Heart right ventricle (tissue), 16 donors: ENCODE measurements around the gene ZNF341. TPM values are rescaled to one million over a fixed set of nuclear protein-coding genes. Genes with fewer than 3 reads are reported as not detected.
A peak's percentile ranks its signal among the peaks of the same experiment; 100 is the strongest.

Source experiments
- ATAC-seq, 8 donors: fragments of 200-7000 bp; cut with Tn5 transposase; one replicate each; pipeline ENCODE4 v1.9.1; 2020; ENCODE audit warnings: mild to moderate bottlenecking in 8 of 8, moderate library complexity in 8 of 8, moderate number of reproducible peaks in 1 of 8
- DNase-seq, 2 donors: peaks; one replicate each; pipeline ENCODE4 v3.0.0-alpha.2; 2020
- H3K27ac ChIP-seq, 10 donors: fragments of 200-600 bp; sonication (generic) in 2 of 10; one replicate each; pipeline versions ENCODE4 v1.5.0 to v1.8.0; 2020 to 2022; ENCODE audit warnings: mild to moderate bottlenecking in 3 of 10
- H3K27me3 ChIP-seq, 7 donors: fragments of 200-600 bp; one replicate each; pipeline ENCODE4 v1.8.0; 2021 to 2022; ENCODE audit warnings: mild to moderate bottlenecking in 2 of 7
- H3K36me3 ChIP-seq, 9 donors: fragments of 200-600 bp; sonication (generic) in 1 of 9; one replicate each; pipeline versions ENCODE4 v1.5.0 to v1.8.0; 2020 to 2022; ENCODE audit warnings: mild to moderate bottlenecking in 2 of 9
- H3K4me1 ChIP-seq, 9 donors: fragments of 200-600 bp; sonication (generic) in 1 of 9; one replicate each; pipeline versions ENCODE4 v1.5.0 to v1.8.0; 2020 to 2022; ENCODE audit warnings: mild to moderate bottlenecking in 4 of 9
- H3K4me3 ChIP-seq, 10 donors: fragments of 200-600 bp; sonication (generic) in 2 of 10; one replicate each; pipeline versions ENCODE4 v1.5.0 to v1.8.0; 2020 to 2022; ENCODE audit warnings: mild to moderate bottlenecking in 7 of 10, moderate library complexity in 2 of 10
- H3K9me3 ChIP-seq, 11 donors: fragments of 200-600 bp in 10 of 11; sonication (generic) in 2 of 11; one replicate each; pipeline versions ENCODE4 v1.5.0 to v1.8.0; 2013 to 2022; ENCODE audit warnings: mild to moderate bottlenecking in 2 of 11, control low read depth in 1 of 11, moderate library complexity in 1 of 11
- WGBS, 2 donors: extraction: QIAGEN DNeasy Blood & Tissue Kit; methylation state at CpG; one replicate each; pipeline ENCODE4 v1.1.7; 2013; ENCODE audit warnings: inconsistent platforms in 1 of 2; 5-methylcytosine and 5-hydroxymethylcytosine counted together
- intact Hi-C, 10 donors: fragments of 100-400 bp; cut with DNase I; formaldehyde crosslinking; loops; one replicate each; pipeline versions ENCODE4 v1.11.1 to v1.14.2; 2022
- polyA plus RNA-seq, 2 donors: library from polyadenylated mRNA; stranded (reverse); fragments of 200-250 nt; gene quantifications; one replicate each; pipeline ENCODE4 v1.2.3, GENCODE V29; 2013
- total RNA-seq, 10 donors: library from RNA; stranded (reverse); fragmentation: NEBNext Ultra II Directional in 3 of 10; extraction: Animal tissue kit (Norgen Biotek cat#: 25700) in 3 of 10; gene quantifications; one replicate each; pipeline versions ENCODE4 v1.2.1 to v1.2.4, GENCODE V29; 2021 to 2023
- TF ChIP-seq, protein P1 (sequence below), 9 donors: fragments of 200-600 bp; sonication (generic) in 2 of 9; IDR thresholded peaks; one replicate each; pipeline versions ENCODE4 v1.5.0 to v1.8.0; 2021 to 2022; ENCODE audit warnings: antibody characterized with exemption in 9 of 9, mild to moderate bottlenecking in 5 of 9, moderate library complexity in 1 of 9
- donor health status: Arrhythmogenic right ventricular cardiomyopathy.
- donor health status: ischemic (EF 13 %, LVEDD 7.1; RV severe dilation, severe dysfunction).
- donor health status: healthy with polysubstance abuse.
- donor health status: DM: no; HTN: yes; CAD: no.
- donor health status: DM: no; HTN: no; CAD: no.
- donor health status: ischemic (EF 25% LVEDD 6.9; RV normal size, moderate dysfunction).
- donor health status: ischemic (EF 25% LVEDD 5.7; RV mildly dilated, moderate dysfunction).
- donor health status: healthy.
- donor health status: DM: yes; HTN: yes; CAD: no.
- donor health status: Ischemic cardiomyopathy.
- donor health status: ischemic (EF 35%, LVEDD 5.7; RV mildly dilated, moderate dysfunction).
- donor health status: nonischemic (EF 11% LVEDD 7.7; RV severe dilation, severe dysfunction).
- donor health status: DM: yes; HTN: yes; CAD: no.
- donor health status: PGD.
- donor health status: ischemic (EF 29% LVEDD 5.4; RV normal size, mild dysfunction).
- donor health status: nonischemic (EF 23%, LVEDD 6.1; RV moderate dilation, normal function).

Gene ZNF341
- total and polyA plus RNA-seq, 12 donors: 0.85 to 3.7 (median 1.7) TPM

GRCh38 chr20:33709905-33710541, 21.8 kb upstream of the ZNF341 start:
- peak in 1 of 8 donors; percentile 27 for ATAC-seq
- no peaks in the 10 kb centered on the region for H3K4me1 ChIP-seq
- no peaks in the 10 kb centered on the region for H3K27me3 ChIP-seq
- TF ChIP-seq, protein P1, sequence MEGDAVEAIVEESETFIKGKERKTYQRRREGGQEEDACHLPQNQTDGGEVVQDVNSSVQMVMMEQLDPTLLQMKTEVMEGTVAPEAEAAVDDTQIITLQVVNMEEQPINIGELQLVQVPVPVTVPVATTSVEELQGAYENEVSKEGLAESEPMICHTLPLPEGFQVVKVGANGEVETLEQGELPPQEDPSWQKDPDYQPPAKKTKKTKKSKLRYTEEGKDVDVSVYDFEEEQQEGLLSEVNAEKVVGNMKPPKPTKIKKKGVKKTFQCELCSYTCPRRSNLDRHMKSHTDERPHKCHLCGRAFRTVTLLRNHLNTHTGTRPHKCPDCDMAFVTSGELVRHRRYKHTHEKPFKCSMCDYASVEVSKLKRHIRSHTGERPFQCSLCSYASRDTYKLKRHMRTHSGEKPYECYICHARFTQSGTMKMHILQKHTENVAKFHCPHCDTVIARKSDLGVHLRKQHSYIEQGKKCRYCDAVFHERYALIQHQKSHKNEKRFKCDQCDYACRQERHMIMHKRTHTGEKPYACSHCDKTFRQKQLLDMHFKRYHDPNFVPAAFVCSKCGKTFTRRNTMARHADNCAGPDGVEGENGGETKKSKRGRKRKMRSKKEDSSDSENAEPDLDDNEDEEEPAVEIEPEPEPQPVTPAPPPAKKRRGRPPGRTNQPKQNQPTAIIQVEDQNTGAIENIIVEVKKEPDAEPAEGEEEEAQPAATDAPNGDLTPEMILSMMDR (IDR thresholded peaks at IDR 0.05): no peak
- no peaks in the 10 kb centered on the region for H3K9me3 ChIP-seq
- peaks cover 0 to 88% (median 30%) of the 10 kb centered on the region in 9 donors for H3K36me3 ChIP-seq
- intact Hi-C loops: no loop called here
- WGBS, 2 donors: 88 to 89% methylated on average over 16 of the region's 16 CpGs
- H3K27ac ChIP-seq: no peak overlapping the region
- H3K4me3 ChIP-seq: no peak overlapping the region
- DNase-seq: no peak

DNA sequence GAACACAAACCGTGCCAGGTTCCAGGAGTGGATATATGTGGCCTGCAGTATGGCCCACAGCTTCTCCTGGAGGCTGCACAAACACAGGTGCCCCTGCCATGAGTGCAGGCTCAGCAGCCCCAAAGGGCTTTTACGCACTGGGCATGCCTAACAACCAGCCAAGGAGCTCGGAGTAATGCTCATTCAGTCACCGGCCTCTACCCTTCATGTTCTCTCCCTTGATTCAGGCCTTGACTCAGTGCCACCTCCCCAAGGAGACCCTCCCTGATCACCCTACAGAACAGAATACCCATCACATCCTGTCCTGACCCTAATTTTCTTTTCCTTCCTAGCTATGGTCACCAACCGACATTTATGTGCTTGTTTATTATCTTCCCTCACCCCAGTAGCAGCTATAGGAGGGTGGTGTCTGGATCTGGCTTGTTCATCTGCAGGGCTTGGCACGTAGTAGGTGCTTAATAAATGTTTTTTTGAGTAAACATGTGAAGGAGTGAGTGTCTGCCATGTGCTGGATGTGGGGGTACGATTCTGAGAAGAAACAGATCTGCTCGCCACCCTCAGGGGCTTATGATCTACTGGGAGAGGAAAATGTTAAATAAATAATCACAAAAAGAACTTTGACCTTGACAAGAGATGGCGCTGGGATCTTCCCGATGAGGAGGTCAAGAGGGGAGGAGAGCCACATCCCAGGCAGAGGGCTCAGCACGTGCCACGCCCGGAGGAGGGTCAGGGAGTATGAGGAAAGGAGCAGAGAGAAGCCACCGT, 20.9 kb upstream of the ZNF341 start:
- TF ChIP-seq, protein P1 (IDR thresholded peaks at IDR 0.05): no peak
- no peaks in the 10 kb centered on the region for H3K4me1 ChIP-seq
- 78 to 81% methylated on average over 14 of the region's 14 CpGs for WGBS, 2 donors
- H3K9me3 ChIP-seq: no peaks in the 10 kb centered on the region
- ATAC-seq (peak in 1 of 8 donors; percentile 20), DNase-seq (no peak)
- H3K27me3 ChIP-seq: no peaks in the 10 kb centered on the region
- peaks cover 0 to 82% (median 30%) of the 10 kb centered on the region in 9 donors for H3K36me3 ChIP-seq
- H3K4me3 ChIP-seq: no peak overlapping the region
- no peak overlapping the region for H3K27ac ChIP-seq
- intact Hi-C loops: no loop called here

GRCh38 chr20:33711446-33711738, 20.4 kb upstream of the ZNF341 start:
- H3K27me3 ChIP-seq: no peaks in the 10 kb centered on the region
- H3K27ac ChIP-seq: no peak overlapping the region
- peaks cover 0 to 77% (median 30%) of the 10 kb centered on the region in 9 donors for H3K36me3 ChIP-seq
- WGBS, 2 donors: 71 to 82% methylated on average over 1 of the region's 1 CpG
- no peak for DNase-seq
- H3K4me3 ChIP-seq: no peak overlapping the region
- no peak for ATAC-seq
- no peaks in the 10 kb centered on the region for H3K9me3 ChIP-seq
- TF ChIP-seq, protein P1 (IDR thresholded peaks at IDR 0.05): no peak
- intact Hi-C loops: no loop called here
- no peaks in the 10 kb centered on the region for H3K4me1 ChIP-seq

DNA sequence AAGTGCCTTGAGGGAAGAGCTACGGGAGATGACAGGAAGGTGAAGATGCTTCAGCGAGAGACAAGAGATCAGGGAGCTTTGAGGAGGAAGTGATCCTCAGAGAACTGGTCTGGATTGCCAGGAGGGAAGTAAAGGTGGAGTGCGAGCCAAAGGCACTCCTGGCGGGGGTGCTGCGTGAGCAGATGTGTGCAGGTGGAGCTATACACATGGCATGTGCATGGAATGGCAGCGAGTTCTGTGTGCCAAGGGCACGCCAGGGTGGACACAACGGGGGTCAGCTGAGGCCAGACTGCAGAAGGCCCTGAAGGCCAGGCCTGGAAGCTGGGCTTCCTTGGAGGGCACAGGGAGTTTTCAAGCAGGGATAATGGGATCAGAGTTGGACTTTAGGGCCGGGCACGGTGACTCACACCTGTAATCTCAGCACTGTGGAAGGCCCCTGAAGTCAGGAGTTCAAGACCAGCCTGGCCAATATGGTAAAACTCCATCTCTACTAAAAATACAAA, 17.9 kb upstream of the ZNF341 start:
- Histone ChIP-seq H3K4me1 (peaks cover 0 to 5% (median 3%) of the 10 kb centered on the region in 9 donors), H3K27ac (no peak overlapping the region), H3K4me3 (no peak overlapping the region), H3K9me3 (no peaks in the 10 kb centered on the region), H3K27me3 (no peaks in the 10 kb centered on the region), H3K36me3 (peaks cover 0 to 52% (median 24%) of the 10 kb centered on the region in 9 donors)
- no peak for DNase-seq
- no peak for ATAC-seq
- intact Hi-C loops: no loop called here
- whole genome bisulfite sequencing, 2 donors: 91% methylated on average over 10 of the region's 10 CpGs
- TF ChIP-seq, protein P1 (IDR thresholded peaks at IDR 0.05): no peak
